SK-N-SH treated with all-trans-retinoic acid at 6 μM for 48 hours (cell line): ENCODE data around the gene CCL27.

ENCODE experiments used
- BACH2 ChIP-seq: fragments of 250-450 bp; sonication (Bioruptor Pico); IDR thresholded peaks from 2 replicates; pipeline ENCODE4 v1.9.0; 2021; ENCODE audit warnings: mild to moderate bottlenecking, borderline replicate concordance
- CREB5 ChIP-seq: fragments of 250-450 bp; sonication (Bioruptor Pico); IDR thresholded peaks from 2 replicates; pipeline ENCODE4 v1.5.1; 2020; ENCODE audit warnings: low read depth, mild to moderate bottlenecking, moderate library complexity
- CSDC2 ChIP-seq: fragments of 250-450 bp; sonication (Bioruptor Pico); IDR thresholded peaks from 2 replicates; pipeline ENCODE4 v1.5.0; 2020; ENCODE audit warnings: mild to moderate bottlenecking, moderate library complexity
- GLIS3 ChIP-seq: fragments of 250-450 bp; sonication (Bioruptor Pico); IDR thresholded peaks from 2 replicates; pipeline ENCODE4 v1.5.0; 2020; ENCODE audit warnings: mild to moderate bottlenecking, moderate library complexity
- POU6F1 ChIP-seq: fragments of 250-450 bp; sonication (Bioruptor Pico); IDR thresholded peaks from 2 replicates; pipeline ENCODE4 v1.8.0; 2021; ENCODE audit warnings: low read depth, mild to moderate bottlenecking, moderate library complexity, borderline replicate concordance
- PPARA ChIP-seq: fragments of 250-450 bp; sonication (Bioruptor Pico); IDR thresholded peaks from 2 replicates; pipeline ENCODE4 v1.5.0; 2020; ENCODE audit warnings: mild to moderate bottlenecking, borderline replicate concordance
- SNAI2 ChIP-seq: fragments of 250-450 bp; sonication (Bioruptor Pico); IDR thresholded peaks from 2 replicates; pipeline ENCODE4 v1.5.0; 2020; ENCODE audit warnings: mild to moderate bottlenecking, moderate library complexity
- TOX ChIP-seq: fragments of 250-450 bp; sonication (Bioruptor Pico); IDR thresholded peaks from 2 replicates; pipeline ENCODE4 v1.8.0; 2021; ENCODE audit warnings: mild to moderate bottlenecking, moderate library complexity, borderline replicate concordance
- TSHZ2 ChIP-seq: fragments of 250-450 bp; sonication (Bioruptor Pico); IDR thresholded peaks from 2 replicates; pipeline ENCODE4 v1.5.0; 2020; ENCODE audit warnings: mild to moderate bottlenecking, moderate library complexity
- ZC3H10 ChIP-seq: fragments of 250-450 bp; sonication (Bioruptor Pico); IDR thresholded peaks from 2 replicates; pipeline ENCODE4 v1.5.1; 2021; ENCODE audit warnings: mild to moderate bottlenecking, moderate library complexity
- ZNF70 ChIP-seq: fragments of 450-650 bp; formaldehyde crosslinking; IDR thresholded peaks from 2 replicates; pipeline ENCODE4 v1.5.0; 2020; ENCODE audit warnings: mild to moderate bottlenecking, moderate library complexity

- TF ChIP-seq TOX (CRISPR knock-in tag) (no peak), PPARA (CRISPR knock-in tag) (no peak), BACH2 (CRISPR knock-in tag) (no peak), GLIS3 (CRISPR knock-in tag) (no peak), POU6F1 (CRISPR knock-in tag) (no peak), ZNF70 (no peak), ZC3H10 (CRISPR knock-in tag) (no peak), CSDC2 (CRISPR knock-in tag) (no peak), SNAI2 (CRISPR knock-in tag) (no peak), CREB5 (CRISPR knock-in tag) (no peak), TSHZ2 (CRISPR knock-in tag) (no peak)
These were observed 47.6 kb upstream of the CCL27 start, which contains the start of gene CCL21 for GRCh38 chr9:34710023-34710422.
